Adrenal gland (tissue), 5 donors: ENCODE results near the gene ACRBP.

Experiments used
- POLR2A ChIP-seq, 2 donors: fragments of 450-650 bp; IDR thresholded peaks; one replicate each; pipeline ENCODE4 v1.6.1; 2017; ENCODE audit warnings: antibody characterized with exemption in 2 of 2, mild to moderate bottlenecking in 2 of 2, moderate library complexity in 1 of 2
- TF ChIP-seq, protein P1 (sequence below), 6 experiments: fragments of 450-650 bp in 4 of 6; fragments of 200-600 bp in 2 of 6; sonication (generic) in 1 of 6; IDR thresholded peaks; 1 replicate in 5 of 6; 2 replicates in 1 of 6; pipeline versions ENCODE4 v1.5.1 to v1.8.0; 2016 to 2021; ENCODE audit warnings: antibody characterized with exemption in 6 of 6, mild to moderate bottlenecking in 2 of 6, moderate library complexity in 1 of 6
- donor health status: DM: no; HTN: no; CAD: no.

DNA sequence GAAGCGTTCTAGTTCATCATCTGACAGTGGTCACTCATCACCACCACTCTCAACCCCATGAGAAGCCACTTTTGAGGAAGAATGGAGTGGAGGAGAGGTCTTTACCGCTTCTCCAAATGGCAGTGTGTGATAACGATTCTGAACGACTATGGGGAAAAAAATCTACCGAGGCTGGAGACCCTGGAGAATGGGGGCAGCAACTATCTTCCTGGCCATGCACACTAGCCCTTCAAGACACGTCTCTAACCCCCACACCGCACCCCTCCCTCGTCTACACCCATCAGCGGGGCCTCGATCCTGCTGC is 15.3 kb upstream of the ACRBP start:
- TF ChIP-seq, protein P1, sequence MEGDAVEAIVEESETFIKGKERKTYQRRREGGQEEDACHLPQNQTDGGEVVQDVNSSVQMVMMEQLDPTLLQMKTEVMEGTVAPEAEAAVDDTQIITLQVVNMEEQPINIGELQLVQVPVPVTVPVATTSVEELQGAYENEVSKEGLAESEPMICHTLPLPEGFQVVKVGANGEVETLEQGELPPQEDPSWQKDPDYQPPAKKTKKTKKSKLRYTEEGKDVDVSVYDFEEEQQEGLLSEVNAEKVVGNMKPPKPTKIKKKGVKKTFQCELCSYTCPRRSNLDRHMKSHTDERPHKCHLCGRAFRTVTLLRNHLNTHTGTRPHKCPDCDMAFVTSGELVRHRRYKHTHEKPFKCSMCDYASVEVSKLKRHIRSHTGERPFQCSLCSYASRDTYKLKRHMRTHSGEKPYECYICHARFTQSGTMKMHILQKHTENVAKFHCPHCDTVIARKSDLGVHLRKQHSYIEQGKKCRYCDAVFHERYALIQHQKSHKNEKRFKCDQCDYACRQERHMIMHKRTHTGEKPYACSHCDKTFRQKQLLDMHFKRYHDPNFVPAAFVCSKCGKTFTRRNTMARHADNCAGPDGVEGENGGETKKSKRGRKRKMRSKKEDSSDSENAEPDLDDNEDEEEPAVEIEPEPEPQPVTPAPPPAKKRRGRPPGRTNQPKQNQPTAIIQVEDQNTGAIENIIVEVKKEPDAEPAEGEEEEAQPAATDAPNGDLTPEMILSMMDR (IDR thresholded peaks at IDR 0.05) = no peak
- TF ChIP-seq POLR2A (IDR thresholded peaks at IDR 0.05) = no peak
